PC-9 (cell line): ENCODE results near the gene SCYGR4. TPM values are rescaled to one million over a fixed set of nuclear protein-coding genes. Genes with fewer than 3 reads are reported as not detected.

Source experiments
- BruUV-seq: library from RNA; stranded (reverse); fragments of 400-500 nt; replicated peaks from 2 replicates; lab custom pipeline; 2021; lab: Mats Ljungman, UMichigan
- CTCF ChIA-PET: fragments of 300-600 bp; sonication (Branson Sonifier 250); formaldehyde crosslinking; loops from one replicate; lab custom pipeline; 2022; ENCODE audit warnings: antibody characterized with exemption; lab: Charles Lee
- POLR2A ChIA-PET: fragments of 300-600 bp; sonication (Branson Sonifier 250); formaldehyde crosslinking; loops from one replicate; lab custom pipeline; 2022; ENCODE audit warnings: antibody characterized with exemption; ENCODE audit not compliant: unreplicated experiment; lab: Charles Lee
- DNase-seq, 2 experiments: peaks; one replicate each; pipeline versions ENCODE4 v3.0.0 to v3.0.0-alpha.2; 2015 to 2022; ENCODE audit warnings: mixed read lengths in 1 of 2
- H2AFZ ChIP-seq: fragments of 200-600 bp; sonication (generic); 2 replicates; pipeline ENCODE4 v1.8.1; 2017; ENCODE audit warnings: antibody characterized with exemption
- H3F3A ChIP-seq: fragments of 200-600 bp; sonication (generic); 2 replicates; pipeline ENCODE4 v1.8.1; 2017; ENCODE audit warnings: antibody characterized with exemption, mild to moderate bottlenecking, low read depth; ENCODE audit not compliant: insufficient read depth
- H3K27ac ChIP-seq: fragments of 200-600 bp; sonication (generic); 2 replicates; pipeline ENCODE4 v1.6.1; 2016; ENCODE audit warnings: mixed run types
- H3K27me3 ChIP-seq: fragments of 200-600 bp; sonication (generic); 2 replicates; pipeline ENCODE4 v1.6.1; 2016; ENCODE audit warnings: low read depth, mixed run types; ENCODE audit not compliant: insufficient read depth
- H3K36me3 ChIP-seq: fragments of 200-600 bp; sonication (generic); 2 replicates; pipeline ENCODE4 v1.6.1; 2016; ENCODE audit warnings: low read depth, mixed run types
- H3K4me1 ChIP-seq: fragments of 200-600 bp; sonication (generic); replicated peaks from 2 replicates; pipeline ENCODE4 v1.6.1; 2016; ENCODE audit warnings: mixed run types; ENCODE audit not compliant: insufficient read depth
- H3K4me2 ChIP-seq: fragments of 200-600 bp; sonication (generic); 2 replicates; pipeline ENCODE4 v1.6.1; 2017; ENCODE audit warnings: mixed run types
- H3K4me3 ChIP-seq: fragments of 200-600 bp; sonication (generic); 2 replicates; pipeline ENCODE4 v1.6.1; 2016; ENCODE audit warnings: mixed run types
- H3K79me2 ChIP-seq: fragments of 200-600 bp; sonication (generic); 2 replicates; pipeline ENCODE4 v1.6.1; 2017; ENCODE audit warnings: low read depth, mixed run types
- H3K9me2 ChIP-seq: fragments of 200-600 bp; sonication (generic); 2 replicates; pipeline ENCODE4 v1.8.1; 2017; ENCODE audit warnings: mild to moderate bottlenecking; ENCODE audit not compliant: insufficient read depth
- H3K9me3 ChIP-seq: fragments of 200-600 bp; sonication (generic); 2 replicates; pipeline ENCODE4 v1.8.1; 2016; ENCODE audit warnings: low read depth; ENCODE audit not compliant: insufficient read depth
- H4K20me1 ChIP-seq: fragments of 200-600 bp; sonication (generic); 2 replicates; pipeline ENCODE4 v1.8.1; 2017; ENCODE audit not compliant: insufficient read depth
- CTCF ChIP-seq: fragments of 200-600 bp; sonication (generic); conservative IDR thresholded peaks from 2 replicates; pipeline ENCODE4 v1.6.1; 2017; ENCODE audit warnings: mixed run types, antibody characterized with exemption, mild to moderate bottlenecking, moderate library complexity
- EZH2 ChIP-seq: fragments of 200-600 bp; sonication (generic); IDR thresholded peaks from 2 replicates; pipeline ENCODE4 v1.8.0; 2017; ENCODE audit warnings: antibody characterized with exemption, low read depth
- intact Hi-C: fragments of 100-400 bp; cut with micrococcal nuclease; formaldehyde crosslinking; loops from one replicate; pipeline ENCODE4 v1.10.0; 2022; ENCODE audit not compliant: unreplicated experiment
- total RNA-seq: library from RNA; stranded (reverse); gene quantifications from 2 replicates; pipeline ENCODE4 v1.2.3, GENCODE V29; 2021

SCYGR4 gene
- total RNA-seq, 1 experiment from 2014 or later: not detected

GRCh38 chr2:227606476-227606875, 10.8 kb upstream of the SCYGR4 start:
- POLR2A ChIA-PET: no interaction called here
- Histone ChIP-seq H2AFZ (no peak overlapping the region), H3K79me2 (no peaks in the 10 kb centered on the region), H3K9me3 (no peaks in the 10 kb centered on the region), H3K27me3 (no peaks in the 10 kb centered on the region), H3K4me2 (no peak overlapping the region), H4K20me1 (no peaks in the 10 kb centered on the region), H3K36me3 (no peaks in the 10 kb centered on the region), H3K9me2 (no peaks in the 10 kb centered on the region), H3K4me1 (0 out of 2 replicates have a peak, but pooled peaks cover 4% of the 10 kb centered on the region), H3K27ac (no peak overlapping the region), H3F3A (no peaks in the 10 kb centered on the region), H3K4me3 (no peak overlapping the region)
- no peak for DNase-seq
- BruUV-seq: no TSS peak
- CTCF ChIA-PET: interaction anchor here (0.7 kb wide), 1 partner anchor 10 kb away, joined by 3 read pairs; no protein-coding TSS in a partner anchor
- TF ChIP-seq CTCF (no peak), EZH2 (no peak)
- intact Hi-C loops: no loop called here

- Histone ChIP-seq H3K36me3 (no peaks in the 10 kb centered on the region), H4K20me1 (no peaks in the 10 kb centered on the region), H3K79me2 (no peaks in the 10 kb centered on the region), H2AFZ (no peak overlapping the region), H3K9me3 (no peaks in the 10 kb centered on the region), H3K4me1 (peaks cover 10% of the 10 kb centered on the region), H3K4me2 (no peak overlapping the region), H3K27me3 (no peaks in the 10 kb centered on the region), H3K4me3 (no peak overlapping the region), H3K9me2 (no peaks in the 10 kb centered on the region), H3K27ac (no peak overlapping the region), H3F3A (0 out of 2 replicates have a peak, but pooled peaks cover 5% of the 10 kb centered on the region)
- CTCF ChIA-PET: no interaction called here
- POLR2A ChIA-PET: no interaction called here
- TF ChIP-seq EZH2 (no peak), CTCF (no peak)
- no TSS peak for BruUV-seq
- intact Hi-C loops: no loop called here
- DNase-seq: no peak
Measured at GRCh38 chr2:227607941-227608340, 9.4 kb upstream of the SCYGR4 start.

GRCh38 chr2:227608561-227609338, 8.5 kb upstream of the SCYGR4 start:
- Histone ChIP-seq H3K9me3 (no peaks in the 10 kb centered on the region), H3K4me2 (no peak overlapping the region), H3K27ac (no peak overlapping the region), H3K9me2 (no peaks in the 10 kb centered on the region), H3K4me3 (no peak overlapping the region), H3K27me3 (no peaks in the 10 kb centered on the region), H4K20me1 (no peaks in the 10 kb centered on the region), H3K4me1 (peaks cover 18% of the 10 kb centered on the region), H3K79me2 (no peaks in the 10 kb centered on the region), H2AFZ (no peak overlapping the region), H3K36me3 (no peaks in the 10 kb centered on the region), H3F3A (0 out of 2 replicates have a peak, but pooled peaks cover 10% of the 10 kb centered on the region)
- DNase-seq: no peak
- intact Hi-C loops: no loop called here
- BruUV-seq: no TSS peak
- TF ChIP-seq EZH2: no peak
- no peak for TF ChIP-seq CTCF
- ChIA-PET CTCF (interaction anchor here (0.6 kb wide), 1 partner anchor 122 kb away, joined by 3 read pairs; no protein-coding TSS in a partner anchor), POLR2A (interaction anchor here (0.6 kb wide), 1 partner anchor 453 kb away, joined by 3 read pairs; no protein-coding TSS in a partner anchor)
